B cell (primary cell): Measurements from ENCODE around the gene POLR3K.

Source experiments
- CTCF ChIP-seq: fragments of 200-600 bp; IDR thresholded peaks from one replicate; pipeline ENCODE4 v1.8.0; 2022; ENCODE audit warnings: antibody characterized with exemption, mild to moderate bottlenecking
- EZH2 ChIP-seq: IDR thresholded peaks from 2 replicates; pipeline ENCODE4 v1.6.1; 2012; ENCODE audit warnings: borderline replicate concordance, low read depth, mild to moderate bottlenecking, moderate library complexity, low read length; ENCODE audit not compliant: insufficient read depth, poor library complexity, severe bottlenecking

GRCh38 chr16:38941-39892 lies 14.2 kb downstream of the POLR3K start:
- TF ChIP-seq CTCF (no peak), EZH2 (no peak)
